Astrocyte (in vitro differentiated cells and primary cell): ENCODE measurements around the gene OXSM. TPM values are rescaled to one million over a fixed set of nuclear protein-coding genes. Genes with fewer than 3 reads are reported as not detected.

Source experiments
- DNase-seq: peaks from one replicate; pipeline ENCODE4 v3.0.0-alpha.2; 2010; ENCODE audit warnings: low read depth
- FAIRE-seq: peaks from 2 replicates; lab custom pipeline; 2011; peaks lifted over from hg19 to GRCh38; lab: Jason Lieb, UNC
- H2AFZ ChIP-seq: 2 replicates; pipeline ENCODE4 v1.6.0; 2012; ENCODE audit warnings: low read depth, low read length, inconsistent platforms
- H3K27ac ChIP-seq: 2 replicates; pipeline ENCODE4 v1.5.1; 2011; ENCODE audit warnings: low read depth, low read length, inconsistent platforms
- H3K27me3 ChIP-seq: 2 replicates; pipeline ENCODE4 v1.6.0; 2011; ENCODE audit warnings: low read length, inconsistent platforms; ENCODE audit not compliant: insufficient read depth
- H3K36me3 ChIP-seq: 2 replicates; pipeline ENCODE4 v1.5.1; 2011; ENCODE audit warnings: low read length, inconsistent platforms; ENCODE audit not compliant: insufficient read depth
- H3K4me1 ChIP-seq: 2 replicates; pipeline ENCODE4 v1.5.1; 2011; ENCODE audit warnings: low read length, inconsistent platforms; ENCODE audit not compliant: insufficient read depth
- H3K4me2 ChIP-seq: 2 replicates; pipeline ENCODE4 v1.6.0; 2012; ENCODE audit warnings: low read length, inconsistent platforms
- H3K4me3 ChIP-seq: 2 replicates; pipeline ENCODE4 v1.5.1; 2011; ENCODE audit warnings: low read depth, mild to moderate bottlenecking, low read length, inconsistent platforms; ENCODE audit not compliant: insufficient read depth
- H3K79me2 ChIP-seq: 2 replicates; pipeline ENCODE4 v1.6.0; 2012; ENCODE audit warnings: mild to moderate bottlenecking, low read length, inconsistent platforms; ENCODE audit not compliant: insufficient read depth
- H3K9ac ChIP-seq: 2 replicates; pipeline ENCODE4 v1.6.0; 2012; ENCODE audit warnings: mild to moderate bottlenecking, low read length, inconsistent platforms
- H3K9me3 ChIP-seq: 2 replicates; pipeline ENCODE4 v1.5.1; 2012; ENCODE audit warnings: low read depth, mild to moderate bottlenecking, low read length, inconsistent platforms; ENCODE audit not compliant: insufficient read depth
- H4K20me1 ChIP-seq: 2 replicates; pipeline ENCODE4 v1.6.0; 2012; ENCODE audit warnings: low read length, inconsistent platforms; ENCODE audit not compliant: insufficient read depth
- H3K27ac Mint-ChIP-seq: one replicate; pipeline ENCODE4 v1.8.0; 2021; ENCODE audit warnings: mild to moderate bottlenecking, mixed read lengths; ENCODE audit not compliant: unreplicated experiment
- H3K27me3 Mint-ChIP-seq: one replicate; pipeline ENCODE4 v1.8.0; 2021; ENCODE audit warnings: low read depth, mixed read lengths; ENCODE audit not compliant: unreplicated experiment
- H3K36me3 Mint-ChIP-seq: one replicate; pipeline ENCODE4 v1.8.0; 2021; ENCODE audit warnings: low read depth, mixed read lengths; ENCODE audit not compliant: unreplicated experiment
- H3K4me1 Mint-ChIP-seq: one replicate; pipeline ENCODE4 v1.8.0; 2021; ENCODE audit warnings: low read depth, mixed read lengths; ENCODE audit not compliant: unreplicated experiment
- H3K4me3 Mint-ChIP-seq: one replicate; pipeline ENCODE4 v1.8.0; 2021; ENCODE audit warnings: mild to moderate bottlenecking, moderate library complexity, mixed read lengths; ENCODE audit not compliant: unreplicated experiment
- H3K9me3 Mint-ChIP-seq: one replicate; pipeline ENCODE4 v1.8.0; 2021; ENCODE audit warnings: mild to moderate bottlenecking, mixed read lengths; ENCODE audit not compliant: unreplicated experiment
- EZH2 ChIP-seq: IDR thresholded peaks from 2 replicates; pipeline ENCODE4 v1.6.1; 2012; ENCODE audit warnings: mild to moderate bottlenecking, low read length, inconsistent platforms; ENCODE audit not compliant: insufficient read depth
- total RNA-seq: library from RNA; stranded (reverse); gene quantifications from 2 replicates; pipeline ENCODE4 v1.2.1, GENCODE V29; 2021
- TF ChIP-seq, protein P1 (sequence below): IDR thresholded peaks from 2 replicates; pipeline ENCODE4 v1.5.1; 2011; ENCODE audit warnings: low read depth, mild to moderate bottlenecking, inconsistent platforms, low read length, moderate library complexity; ENCODE audit not compliant: insufficient read depth

The OXSM gene
- total RNA-seq, 1 donor from 2014 or later = 6.1 TPM

DNA sequence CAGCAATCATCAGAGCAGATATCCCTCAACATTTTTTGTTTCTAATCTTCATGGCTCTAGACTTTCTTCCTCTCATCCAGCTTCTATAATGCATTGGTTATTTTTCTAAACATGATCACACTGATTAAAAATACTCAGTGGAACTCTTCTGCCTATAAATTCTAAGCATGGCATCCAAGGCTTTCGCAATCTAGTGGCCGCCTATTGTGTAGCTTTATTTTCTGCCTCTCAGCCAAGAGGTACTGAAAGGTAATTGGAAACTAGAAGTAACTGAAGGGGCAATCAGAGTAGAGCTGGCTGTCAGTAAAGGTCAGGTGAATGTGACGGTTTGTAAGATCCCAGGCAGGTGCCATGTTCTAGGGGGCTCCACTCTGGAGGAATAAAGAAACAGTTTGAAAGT, 33.4 kb downstream of the OXSM start:
- Histone ChIP-seq H2AFZ (no peak overlapping the region), H3K4me1 (peaks cover 5% of the 10 kb centered on the region), H3K36me3 (no peaks in the 10 kb centered on the region), H3K79me2 (no peaks in the 10 kb centered on the region), H3K9ac (no peak overlapping the region), H3K4me3 (no peak overlapping the region), H3K27ac (no peak overlapping the region), H3K9me3 (no peaks in the 10 kb centered on the region), H3K4me2 (no peak overlapping the region), H3K27me3 (peaks cover 2% of the 10 kb centered on the region), H4K20me1 (no peaks in the 10 kb centered on the region)
- Mint-ChIP-seq H3K27ac (no peak overlapping the region), H3K36me3 (no peaks in the 10 kb centered on the region), H3K27me3 (no peaks in the 10 kb centered on the region), H3K9me3 (no peaks in the 10 kb centered on the region), H3K4me3 (no peak overlapping the region), H3K4me1 (peaks cover 12% of the 10 kb centered on the region)
- TF ChIP-seq EZH2 = no peak
- TF ChIP-seq, protein P1, sequence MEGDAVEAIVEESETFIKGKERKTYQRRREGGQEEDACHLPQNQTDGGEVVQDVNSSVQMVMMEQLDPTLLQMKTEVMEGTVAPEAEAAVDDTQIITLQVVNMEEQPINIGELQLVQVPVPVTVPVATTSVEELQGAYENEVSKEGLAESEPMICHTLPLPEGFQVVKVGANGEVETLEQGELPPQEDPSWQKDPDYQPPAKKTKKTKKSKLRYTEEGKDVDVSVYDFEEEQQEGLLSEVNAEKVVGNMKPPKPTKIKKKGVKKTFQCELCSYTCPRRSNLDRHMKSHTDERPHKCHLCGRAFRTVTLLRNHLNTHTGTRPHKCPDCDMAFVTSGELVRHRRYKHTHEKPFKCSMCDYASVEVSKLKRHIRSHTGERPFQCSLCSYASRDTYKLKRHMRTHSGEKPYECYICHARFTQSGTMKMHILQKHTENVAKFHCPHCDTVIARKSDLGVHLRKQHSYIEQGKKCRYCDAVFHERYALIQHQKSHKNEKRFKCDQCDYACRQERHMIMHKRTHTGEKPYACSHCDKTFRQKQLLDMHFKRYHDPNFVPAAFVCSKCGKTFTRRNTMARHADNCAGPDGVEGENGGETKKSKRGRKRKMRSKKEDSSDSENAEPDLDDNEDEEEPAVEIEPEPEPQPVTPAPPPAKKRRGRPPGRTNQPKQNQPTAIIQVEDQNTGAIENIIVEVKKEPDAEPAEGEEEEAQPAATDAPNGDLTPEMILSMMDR = no peak
- DNase-seq = no peak
- FAIRE-seq = no peak

DNA sequence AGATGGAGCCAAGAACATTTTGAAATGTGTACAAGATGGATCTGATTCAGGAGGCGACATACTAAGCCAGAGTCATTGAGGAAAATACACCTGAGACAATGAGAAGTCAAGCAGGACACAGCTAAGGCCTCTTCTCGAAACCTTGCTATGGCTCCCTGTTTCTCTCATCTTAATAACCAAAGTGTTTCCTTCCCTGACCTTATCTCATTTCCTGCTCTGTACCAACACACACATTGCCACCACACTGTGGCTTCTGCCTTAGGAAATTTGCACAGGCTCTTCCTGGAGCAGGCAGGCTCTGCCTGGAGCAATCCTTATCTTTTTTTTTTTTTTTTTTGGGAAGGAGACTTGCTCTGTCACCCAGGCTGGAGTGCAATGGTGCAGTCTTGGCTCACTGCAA, 36.6 kb downstream of the OXSM start:
- Histone ChIP-seq H4K20me1 (no peaks in the 10 kb centered on the region), H3K9me3 (no peaks in the 10 kb centered on the region), H2AFZ (no peak overlapping the region), H3K4me3 (no peak overlapping the region), H3K27me3 (peaks cover 2% of the 10 kb centered on the region), H3K27ac (no peak overlapping the region), H3K9ac (no peak overlapping the region), H3K4me2 (no peak overlapping the region), H3K4me1 (no peaks in the 10 kb centered on the region), H3K36me3 (no peaks in the 10 kb centered on the region), H3K79me2 (no peaks in the 10 kb centered on the region)
- H3K36me3 Mint-ChIP-seq = no peaks in the 10 kb centered on the region
- no peak overlapping the region for H3K27ac Mint-ChIP-seq
- no peak for FAIRE-seq
- no peaks in the 10 kb centered on the region for H3K9me3 Mint-ChIP-seq
- H3K4me1 Mint-ChIP-seq = peaks cover under 1% of the 10 kb centered on the region
- TF ChIP-seq, protein P1 = no peak
- TF ChIP-seq EZH2 = no peak
- no peak overlapping the region for H3K4me3 Mint-ChIP-seq
- no peak for DNase-seq
- H3K27me3 Mint-ChIP-seq = no peaks in the 10 kb centered on the region

DNA sequence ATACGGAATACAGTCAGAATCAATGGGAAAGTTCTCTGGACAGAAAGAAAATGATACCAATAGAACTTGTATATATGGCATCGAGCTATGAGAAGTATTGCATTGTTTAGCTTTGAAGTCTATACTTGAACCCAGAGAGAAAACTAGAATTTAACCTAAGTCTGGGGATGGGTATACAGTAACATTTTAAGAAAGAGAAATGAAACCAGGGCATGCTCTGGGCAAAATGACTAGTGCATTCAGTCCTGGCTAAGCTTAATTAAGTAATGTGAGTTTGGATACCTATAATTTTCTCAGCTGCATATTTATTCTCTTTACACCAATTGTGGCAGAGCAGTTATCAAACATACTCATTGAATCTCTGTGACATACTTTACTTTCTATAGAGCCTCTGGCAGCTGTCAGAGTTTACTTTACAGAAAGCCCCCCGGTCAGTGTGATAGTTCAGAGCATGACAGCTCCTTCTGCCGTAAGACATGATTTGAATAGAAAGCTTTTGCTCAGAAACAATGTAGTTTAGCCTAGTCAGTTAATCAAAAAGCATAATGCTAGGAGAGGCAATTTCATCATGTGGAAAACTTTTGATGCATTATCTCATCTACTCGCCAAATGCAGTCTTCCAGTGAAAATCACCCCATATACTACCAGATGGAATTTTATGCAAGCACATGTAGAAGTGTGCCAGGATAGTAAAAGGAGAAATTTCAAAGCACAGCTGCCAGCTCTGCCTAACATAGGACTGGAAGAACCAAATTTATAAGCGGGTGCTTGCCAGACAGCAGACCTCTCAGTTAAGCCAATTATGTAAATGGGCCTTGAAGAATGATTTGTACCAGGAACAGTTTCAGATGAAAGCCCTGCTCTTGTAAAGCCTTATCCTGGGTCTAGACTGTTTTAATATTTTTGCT, 40.7 kb downstream of the OXSM start:
- H3K36me3 Mint-ChIP-seq = no peaks in the 10 kb centered on the region
- H3K27ac Mint-ChIP-seq = no peak overlapping the region
- FAIRE-seq = no peak

More for the DNA sequence above, 40.7 kb downstream of the OXSM start:
- H3K79me2 ChIP-seq = no peaks in the 10 kb centered on the region
- no peak for DNase-seq
- H3K27me3 ChIP-seq = peaks cover 2% of the 10 kb centered on the region
- H2AFZ ChIP-seq = no peak overlapping the region
- peaks cover 1% of the 10 kb centered on the region for H3K4me1 Mint-ChIP-seq
- no peak overlapping the region for H3K9ac ChIP-seq
- TF ChIP-seq, protein P1 = no peak
- TF ChIP-seq EZH2 = no peak
- no peaks in the 10 kb centered on the region for H3K9me3 ChIP-seq
- H4K20me1 ChIP-seq = no peaks in the 10 kb centered on the region
- H3K27ac ChIP-seq = no peak overlapping the region
- H3K9me3 Mint-ChIP-seq = no peaks in the 10 kb centered on the region
- H3K36me3 ChIP-seq = no peaks in the 10 kb centered on the region
- no peak overlapping the region for H3K4me3 Mint-ChIP-seq
- H3K4me1 ChIP-seq = no peaks in the 10 kb centered on the region
- H3K4me3 ChIP-seq = no peak overlapping the region
- H3K27me3 Mint-ChIP-seq = no peaks in the 10 kb centered on the region
- H3K4me2 ChIP-seq = no peak overlapping the region
